GM10266 (cell line): ENCODE measurements around the gene NFKBIE.
A peak's percentile ranks its signal among the peaks of the same experiment; 100 is the strongest.

Experiments
- DNase-seq: peaks from one replicate; pipeline ENCODE4 v3.0.0; 2012; ENCODE audit errors: extremely low spot score
- CTCF ChIP-seq: IDR thresholded peaks from 2 replicates; pipeline ENCODE4 v1.5.1; 2012; ENCODE audit warnings: mild to moderate bottlenecking, low read depth; ENCODE audit not compliant: control insufficient read depth, insufficient read depth; ENCODE audit errors: missing control alignments

The NFKBIE gene

GRCh38 chr6:44229376-44230033, 35.8 kb downstream of the NFKBIE start:
- DNase-seq: no peak
- TF ChIP-seq CTCF: no peak

GRCh38 chr6:44228836-44229235, 36.5 kb downstream of the NFKBIE start:
- no peak for TF ChIP-seq CTCF
- DNase-seq: peak; percentile 4

DNA sequence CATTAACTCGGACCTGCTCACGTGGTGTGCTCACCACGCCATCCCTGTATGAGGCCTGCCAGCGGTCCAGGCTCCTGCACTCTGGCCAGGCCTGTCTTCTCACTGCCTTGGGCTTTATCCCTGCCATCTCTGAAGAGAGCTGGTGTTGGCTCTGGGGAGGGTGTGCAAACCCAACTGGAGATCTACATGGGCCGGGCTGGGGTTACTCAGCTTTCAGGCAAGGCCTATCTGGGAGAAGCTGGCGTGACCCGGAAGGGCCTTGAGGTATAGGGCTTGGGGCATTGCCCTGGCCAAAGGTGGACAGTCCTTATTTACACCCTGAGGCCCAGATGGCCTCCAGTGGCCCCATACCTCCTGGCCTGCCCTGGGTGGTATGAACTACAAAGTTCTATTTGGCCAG, 36.9 kb downstream of the NFKBIE start:
- TF ChIP-seq CTCF: no peak
- DNase-seq: peak; percentile 5

- peak; percentile 3 for DNase-seq
- TF ChIP-seq CTCF: no peak
Measured at GRCh38 chr6:44228031-44228430, 37.3 kb downstream of the NFKBIE start.

DNA sequence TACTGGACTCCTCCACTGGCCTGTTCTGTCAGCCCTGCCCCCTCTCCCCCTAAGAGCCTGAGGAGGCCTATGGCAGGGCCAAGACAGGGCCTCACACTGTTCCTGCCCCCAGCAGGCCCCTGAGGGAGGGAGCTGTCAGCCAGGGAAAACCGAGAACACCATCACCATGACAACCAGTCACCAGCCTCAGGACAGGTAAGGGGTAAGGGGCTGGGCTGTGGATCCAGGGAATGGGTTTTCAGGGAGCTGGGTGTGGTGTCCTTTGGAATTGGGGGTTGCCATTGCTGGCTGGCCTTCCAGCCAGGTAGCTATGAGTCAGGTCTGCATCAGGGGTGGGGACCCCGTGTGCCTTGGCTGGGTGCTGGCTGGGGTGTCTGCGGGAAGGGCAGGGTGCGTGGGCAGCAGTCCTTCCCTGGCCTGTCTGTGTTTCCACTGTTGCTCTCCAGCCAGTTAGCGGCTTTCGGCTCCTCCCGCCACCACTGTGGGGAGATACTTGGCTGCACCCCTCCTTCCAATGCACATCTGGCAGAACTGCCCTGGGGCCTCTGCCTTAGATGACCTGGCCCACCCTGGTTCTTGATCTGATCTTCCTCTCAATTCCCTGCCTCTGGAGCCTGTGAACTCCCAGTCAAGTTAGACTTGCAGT, 38.1 kb downstream of the NFKBIE start:
- no peak for TF ChIP-seq CTCF
- peak; percentile 7 for DNase-seq

DNA sequence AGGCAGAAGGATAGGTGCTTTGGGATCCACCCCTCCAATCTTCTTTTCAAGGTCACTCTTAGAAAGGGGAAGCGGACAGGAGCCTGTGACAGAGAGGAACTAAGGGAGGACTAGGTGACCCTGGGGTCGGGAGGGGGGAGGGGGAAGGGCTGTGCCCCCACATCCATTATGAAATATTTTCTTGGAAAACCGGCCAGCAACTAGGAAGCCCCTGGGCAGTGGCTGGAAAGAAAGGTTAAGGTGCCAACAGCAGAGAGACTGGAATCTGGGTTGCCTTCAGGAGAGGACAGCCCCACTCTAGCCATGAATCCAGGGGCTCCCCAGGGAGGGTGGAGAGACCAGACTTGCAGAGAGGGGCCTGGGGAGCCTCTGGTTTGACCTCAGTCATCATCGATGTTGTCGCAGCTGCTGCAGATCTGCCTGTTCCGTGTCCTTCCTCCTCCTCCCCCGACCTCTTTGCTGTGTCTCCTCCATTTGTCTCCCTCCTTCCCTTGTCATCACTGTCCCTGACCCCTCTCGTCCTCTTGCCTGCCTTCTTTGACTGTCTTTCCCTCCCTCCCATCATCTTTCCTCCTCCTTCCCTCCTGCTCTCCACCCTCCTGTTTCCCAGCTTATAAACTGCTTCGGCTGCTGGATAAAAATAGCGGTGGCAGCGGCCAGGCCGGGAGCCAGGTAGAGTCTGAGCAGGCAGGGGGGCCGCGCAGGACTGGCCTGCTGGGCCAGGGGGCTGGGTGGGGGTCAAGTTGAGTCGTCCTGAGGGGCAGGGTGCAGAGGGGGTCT, 38.8 kb downstream of the NFKBIE start:
- no peak for DNase-seq
- TF ChIP-seq CTCF: no peak
